ENCODE measurements around the gene EXOC4.

Gene EXOC4

GRCh38 chr7:134088199-134088598 is 835.3 kb downstream of the EXOC4 start:
- POLR2A ChIA-PET = no interaction called here
- TF ChIP-seq CTCF (IDR thresholded peaks at IDR 0.05; ENCODE audit: control extremely low read depth, extremely low read depth, low read depth, missing control alignments) = no peak
- CTCF ChIA-PET = no interaction called here
- no peak for DNase-seq (ENCODE audit: extremely low spot score)

GRCh38 chr7:134089446-134089845 is 836.6 kb downstream of the EXOC4 start:
- ChIA-PET POLR2A (no interaction called here), CTCF (no interaction called here)
- DNase-seq (ENCODE audit: extremely low spot score) = no peak
- no peak for TF ChIP-seq CTCF (IDR thresholded peaks at IDR 0.05; ENCODE audit: control extremely low read depth, extremely low read depth, low read depth, missing control alignments)

GRCh38 chr7:134098072-134098471 is 845.2 kb downstream of the EXOC4 start:
- ChIA-PET POLR2A (no interaction called here), CTCF (interaction anchor here (0.8 to 1.8 kb wide), 4 partner anchors 17 to 43 kb away, joined by 3 to 6 read pairs (median 4); no protein-coding TSS in a partner anchor)
- TF ChIP-seq CTCF (IDR thresholded peaks at IDR 0.05; ENCODE audit: control extremely low read depth, extremely low read depth, low read depth, missing control alignments) = no peak
- no peak for DNase-seq (ENCODE audit: extremely low spot score)

- DNase-seq (ENCODE audit: extremely low spot score) = no peak
- ChIA-PET CTCF (no interaction called here), POLR2A (no interaction called here)
- no peak for TF ChIP-seq CTCF (IDR thresholded peaks at IDR 0.05; ENCODE audit: control extremely low read depth, extremely low read depth, low read depth, missing control alignments)
Measured at GRCh38 chr7:134101716-134102115, 848.8 kb downstream of the EXOC4 start.

- CTCF ChIA-PET = no interaction called here
- TF ChIP-seq CTCF (IDR thresholded peaks at IDR 0.05; ENCODE audit: control extremely low read depth, extremely low read depth, low read depth, missing control alignments) = no peak
- POLR2A ChIA-PET = no interaction called here
- DNase-seq (ENCODE audit: extremely low spot score) = no peak
Measured at GRCh38 chr7:134104166-134104565, 851.3 kb downstream of the EXOC4 start.

GRCh38 chr7:134105841-134106240 is 853.0 kb downstream of the EXOC4 start:
- DNase-seq (ENCODE audit: extremely low spot score) = no peak
- POLR2A ChIA-PET = no interaction called here
- CTCF ChIA-PET = no interaction called here
- TF ChIP-seq CTCF (IDR thresholded peaks at IDR 0.05; ENCODE audit: control extremely low read depth, extremely low read depth, low read depth, missing control alignments) = no peak

GRCh38 chr7:134108802-134109201 is 855.9 kb downstream of the EXOC4 start:
- TF ChIP-seq CTCF (IDR thresholded peaks at IDR 0.05; ENCODE audit: control extremely low read depth, extremely low read depth, low read depth, missing control alignments) = no peak
- no peak for DNase-seq (ENCODE audit: extremely low spot score)
- POLR2A ChIA-PET = no interaction called here
- CTCF ChIA-PET = interaction anchor here (0.9 kb wide), 1 partner anchor 45 kb away, joined by 3 read pairs; no protein-coding TSS in a partner anchor

Measured in GM10248 (cell line).